ENCODE data around the gene ZNF236.
"Not testable (repeated sequence)": the region's sequence is repeated elsewhere in the genome, so short reads cannot be mapped to it uniquely, and the experiment has no call there.

The ZNF236 gene

GRCh38 chr18:76911440-76911839 is 89.1 kb downstream of the ZNF236 start:
- DNase-seq (ENCODE audit: low spot score): no peak

- no peak for DNase-seq (ENCODE audit: low spot score)
Observed at GRCh38 chr18:76913583-76913982, 91.2 kb downstream of the ZNF236 start.

- DNase-seq (ENCODE audit: low spot score): no peak
Observed at GRCh38 chr18:76914314-76914713, 92.0 kb downstream of the ZNF236 start.

GRCh38 chr18:76914796-76915195 is 92.4 kb downstream of the ZNF236 start:
- DNase-seq (ENCODE audit: low spot score): no peak

GRCh38 chr18:76915456-76915855 is 93.1 kb downstream of the ZNF236 start:
- DNase-seq (ENCODE audit: low spot score): no peak

- no peak for DNase-seq (ENCODE audit: low spot score)
Observed at GRCh38 chr18:76920974-76921373, 98.6 kb downstream of the ZNF236 start.

GRCh38 chr18:76922107-76922506 is 99.8 kb downstream of the ZNF236 start:
- peak; percentile 66 for DNase-seq (ENCODE audit: low spot score)

GRCh38 chr18:76923485-76924085 is 101.2 kb downstream of the ZNF236 start:
- DNase-seq (ENCODE audit: low spot score): no peak

- no peak for DNase-seq (ENCODE audit: low spot score)
Observed at GRCh38 chr18:76925501-76925900, 103.1 kb downstream of the ZNF236 start.

- DNase-seq (ENCODE audit: low spot score): no peak
Observed at GRCh38 chr18:76927223-76927725, 104.9 kb downstream of the ZNF236 start.

GRCh38 chr18:76928179-76928868 is 106.0 kb downstream of the ZNF236 start:
- DNase-seq (ENCODE audit: low spot score): no peak

- no peak for DNase-seq (ENCODE audit: low spot score)
Observed at GRCh38 chr18:76931171-76931570, 108.8 kb downstream of the ZNF236 start.

- peak; percentile 45 for DNase-seq (ENCODE audit: low spot score)
Observed at GRCh38 chr18:76932026-76932819, 109.9 kb downstream of the ZNF236 start.

- DNase-seq (ENCODE audit: low spot score): no peak
Observed at GRCh38 chr18:76935722-76936337, 113.5 kb downstream of the ZNF236 start.

GRCh38 chr18:76936877-76937276 is 114.5 kb downstream of the ZNF236 start:
- DNase-seq (ENCODE audit: low spot score): no peak

GRCh38 chr18:76937597-76937996 is 115.2 kb downstream of the ZNF236 start:
- DNase-seq (ENCODE audit: low spot score): no peak

- no peak for DNase-seq (ENCODE audit: low spot score)
Observed at GRCh38 chr18:76938619-76939018, 116.3 kb downstream of the ZNF236 start.

GRCh38 chr18:76941284-76941683 is 118.9 kb downstream of the ZNF236 start:
- no peak for DNase-seq (ENCODE audit: low spot score)

GRCh38 chr18:76943542-76944339 is 121.4 kb downstream of the ZNF236 start:
- no peak for DNase-seq (ENCODE audit: low spot score)

- DNase-seq (ENCODE audit: low spot score): not testable (repeated sequence)
Observed at GRCh38 chr18:76944346-76944745, 122.0 kb downstream of the ZNF236 start.

- peak; percentile 33 for DNase-seq (ENCODE audit: low spot score)
Observed at GRCh38 chr18:76948345-76948744, 126.0 kb downstream of the ZNF236 start.

Measured in activated CD4-positive, alpha-beta T cell treated with anti-CD3 and anti-CD28 coated beads, Interleukin-2, Interleukin-4, amounts not matched to agents 100 ng/mL and 50 ng/mL, durations not matched to agents 16 hours and 8 hours (primary cell).